Left kidney (tissue), 8 donors: ENCODE results near the gene ST3GAL2. TPM values are rescaled to one million over a fixed set of nuclear protein-coding genes. Genes with fewer than 3 reads are reported as not detected.

ENCODE experiments used
- DNase-seq: peaks from one replicate; pipeline ENCODE4 v3.0.0-alpha.2; 2013
- long read RNA-seq, 8 donors: transcript quantifications; one replicate each; lab custom pipeline, GENCODE V29; 2026
- polyA plus RNA-seq: library from polyadenylated mRNA; unstranded; fragments of 120-200 nt; gene quantifications from one replicate; pipeline ENCODE4 v1.2.1, GENCODE V29; 2013; ENCODE audit not compliant: insufficient read length

The ST3GAL2 gene
- 22.7 TPM for polyA plus RNA-seq
- long read RNA-seq, donor 1, full-length matches to known transcripts = 5 of 5 reads
- long read RNA-seq, donor 1, partial matches to known transcripts = 0 of 5 reads
- long read RNA-seq, donor 1, other reads (novel, unspliced or antisense) = 0 of 5 reads
- long read RNA-seq, donor 2, full-length matches to known transcripts = 5 of 12 reads
- long read RNA-seq, donor 2, partial matches to known transcripts = 7 of 12 reads
- long read RNA-seq, donor 2, other reads (novel, unspliced or antisense) = 0 of 12 reads
- long read RNA-seq, donor 3, full-length matches to known transcripts = 7 of 7 reads
- long read RNA-seq, donor 3, partial matches to known transcripts = 0 of 7 reads
- long read RNA-seq, donor 3, other reads (novel, unspliced or antisense) = 0 of 7 reads
- long read RNA-seq, donor 4 = 0 reads
- long read RNA-seq, donor 5, full-length matches to known transcripts = 4 of 4 reads
- long read RNA-seq, donor 5, partial matches to known transcripts = 0 of 4 reads
- long read RNA-seq, donor 5, other reads (novel, unspliced or antisense) = 0 of 4 reads
- long read RNA-seq, donor 6, full-length matches to known transcripts = 10 of 10 reads
- long read RNA-seq, donor 6, partial matches to known transcripts = 0 of 10 reads
- long read RNA-seq, donor 6, other reads (novel, unspliced or antisense) = 0 of 10 reads
- long read RNA-seq, donor 7, full-length matches to known transcripts = 13 of 13 reads
- long read RNA-seq, donor 7, partial matches to known transcripts = 0 of 13 reads
- long read RNA-seq, donor 7, other reads (novel, unspliced or antisense) = 0 of 13 reads
- long read RNA-seq, donor 8, full-length matches to known transcripts = 3 of 3 reads
- long read RNA-seq, donor 8, partial matches to known transcripts = 0 of 3 reads
- long read RNA-seq, donor 8, other reads (novel, unspliced or antisense) = 0 of 3 reads

- DNase-seq = peak; percentile 96
Measured at GRCh38 chr16:70438969-70439862, at the start of gene ST3GAL2. Gene ST3GAL2, minus strand, starts transcription at chr16:70439100. Its CDS starts 40,570 bp downstream, at chr16:70398530.

GRCh38 chr16:70484867-70485266 is 46.0 kb upstream of the ST3GAL2 start:
- DNase-seq = no peak

- no peak for DNase-seq
Measured at GRCh38 chr16:70483426-70483825, 44.5 kb upstream of the ST3GAL2 start.

GRCh38 chr16:70482624-70483023 is 43.7 kb upstream of the ST3GAL2 start:
- no peak for DNase-seq

- DNase-seq = no peak
Measured at GRCh38 chr16:70481929-70482536, 43.1 kb upstream of the ST3GAL2 start.

- DNase-seq = no peak
Measured at GRCh38 chr16:70480127-70481105, 41.5 kb upstream of the ST3GAL2 start.

- DNase-seq = no peak
Measured at GRCh38 chr16:70478912-70479341, 40.0 kb upstream of the ST3GAL2 start.

- no peak for DNase-seq
Measured at GRCh38 chr16:70478169-70478568, 39.3 kb upstream of the ST3GAL2 start.

GRCh38 chr16:70476272-70477020 is 37.5 kb upstream of the ST3GAL2 start:
- no peak for DNase-seq

- no peak for DNase-seq
Measured at GRCh38 chr16:70475054-70475871, 36.4 kb upstream of the ST3GAL2 start.

- DNase-seq = no peak
Measured at GRCh38 chr16:70474320-70475053, 35.6 kb upstream of the ST3GAL2 start.

- DNase-seq = no peak
Measured at GRCh38 chr16:70473446-70474319, 34.8 kb upstream of the ST3GAL2 start.

- DNase-seq = no peak
Measured at GRCh38 chr16:70472786-70473433, 34.0 kb upstream of the ST3GAL2 start.

GRCh38 chr16:70470927-70471341 is 32.0 kb upstream of the ST3GAL2 start:
- DNase-seq = no peak

- DNase-seq = no peak
Measured at GRCh38 chr16:70470141-70470926, 31.4 kb upstream of the ST3GAL2 start.
